GM19438 (cell line): ENCODE results near the gene TRAPPC3.
A peak's percentile ranks its signal among the peaks of the same experiment; 100 is the strongest.

Experiments used
- ATAC-seq: cut with Tn5 transposase; IDR thresholded peaks from one replicate; pipeline ENCODE4 v1.9.1; 2021; ENCODE audit warnings: low read depth; ENCODE audit not compliant: unreplicated experiment

TRAPPC3 gene

GRCh38 chr1:36154335-36154734 lies 5.0 kb upstream of the TRAPPC3 start:
- ATAC-seq = no peak

GRCh38 chr1:36153476-36153875 lies 4.2 kb upstream of the TRAPPC3 start:
- no peak for ATAC-seq

- ATAC-seq = no peak
Observed at GRCh38 chr1:36151845-36152203, 2.5 kb upstream of the TRAPPC3 start.

GRCh38 chr1:36151134-36151844 lies 2.0 kb upstream of the TRAPPC3 start:
- ATAC-seq = no peak

GRCh38 chr1:36150296-36151133 lies 1.2 kb upstream of the TRAPPC3 start:
- peak; percentile 37 for ATAC-seq

GRCh38 chr1:36149973-36150295 lies 648 bp upstream of the TRAPPC3 start:
- ATAC-seq = no peak

GRCh38 chr1:36148821-36149236 lies 457 bp downstream of the TRAPPC3 start:
- ATAC-seq = no peak

GRCh38 chr1:36144413-36144812 lies 4.9 kb downstream of the TRAPPC3 start:
- no peak for ATAC-seq

- ATAC-seq = no peak
Observed at GRCh38 chr1:36143424-36143823, 5.9 kb downstream of the TRAPPC3 start.

GRCh38 chr1:36142121-36142520 lies 7.2 kb downstream of the TRAPPC3 start:
- ATAC-seq = no peak

- ATAC-seq = no peak
Observed at GRCh38 chr1:36139521-36139920, 9.8 kb downstream of the TRAPPC3 start.

GRCh38 chr1:36137776-36138175 lies 11.5 kb downstream of the TRAPPC3 start:
- ATAC-seq = no peak

- ATAC-seq = no peak
Observed at GRCh38 chr1:36137226-36137625, 12.1 kb downstream of the TRAPPC3 start.

- ATAC-seq = no peak
Observed at GRCh38 chr1:36136535-36136934, 12.8 kb downstream of the TRAPPC3 start.

GRCh38 chr1:36135796-36136195 lies 13.5 kb downstream of the TRAPPC3 start:
- no peak for ATAC-seq

- no peak for ATAC-seq
Observed at GRCh38 chr1:36135330-36135667, 14.0 kb downstream of the TRAPPC3 start.

GRCh38 chr1:36134505-36135329 lies 14.6 kb downstream of the TRAPPC3 start:
- no peak for ATAC-seq

GRCh38 chr1:36134031-36134430 lies 15.3 kb downstream of the TRAPPC3 start:
- ATAC-seq = no peak

- ATAC-seq = no peak
Observed at GRCh38 chr1:36133484-36133883, 15.8 kb downstream of the TRAPPC3 start.

GRCh38 chr1:36132029-36132428 lies 17.3 kb downstream of the TRAPPC3 start:
- no peak for ATAC-seq

- ATAC-seq = no peak
Observed at GRCh38 chr1:36128905-36129206, 20.4 kb downstream of the TRAPPC3 start.
